Heart right ventricle (tissue), 16 donors: ENCODE data around the gene PLEKHM3. TPM values are rescaled to one million over a fixed set of nuclear protein-coding genes. Genes with fewer than 3 reads are reported as not detected.

ENCODE experiments used
- ATAC-seq, 8 donors: fragments of 200-7000 bp; cut with Tn5 transposase; one replicate each; pipeline ENCODE4 v1.9.1; 2020; ENCODE audit warnings: mild to moderate bottlenecking in 8 of 8, moderate library complexity in 8 of 8, moderate number of reproducible peaks in 1 of 8
- DNase-seq, 2 donors: peaks; one replicate each; pipeline ENCODE4 v3.0.0-alpha.2; 2020
- H3K27ac ChIP-seq, 10 donors: fragments of 200-600 bp; sonication (generic) in 2 of 10; one replicate each; pipeline versions ENCODE4 v1.5.0 to v1.8.0; 2020 to 2022; ENCODE audit warnings: mild to moderate bottlenecking in 3 of 10
- H3K27me3 ChIP-seq, 7 donors: fragments of 200-600 bp; one replicate each; pipeline ENCODE4 v1.8.0; 2021 to 2022; ENCODE audit warnings: mild to moderate bottlenecking in 2 of 7
- H3K36me3 ChIP-seq, 9 donors: fragments of 200-600 bp; sonication (generic) in 1 of 9; one replicate each; pipeline versions ENCODE4 v1.5.0 to v1.8.0; 2020 to 2022; ENCODE audit warnings: mild to moderate bottlenecking in 2 of 9
- H3K4me1 ChIP-seq, 9 donors: fragments of 200-600 bp; sonication (generic) in 1 of 9; one replicate each; pipeline versions ENCODE4 v1.5.0 to v1.8.0; 2020 to 2022; ENCODE audit warnings: mild to moderate bottlenecking in 4 of 9
- H3K4me3 ChIP-seq, 10 donors: fragments of 200-600 bp; sonication (generic) in 2 of 10; one replicate each; pipeline versions ENCODE4 v1.5.0 to v1.8.0; 2020 to 2022; ENCODE audit warnings: mild to moderate bottlenecking in 7 of 10, moderate library complexity in 2 of 10
- H3K9me3 ChIP-seq, 11 donors: fragments of 200-600 bp in 10 of 11; sonication (generic) in 2 of 11; one replicate each; pipeline versions ENCODE4 v1.5.0 to v1.8.0; 2013 to 2022; ENCODE audit warnings: mild to moderate bottlenecking in 2 of 11, control low read depth in 1 of 11, moderate library complexity in 1 of 11
- WGBS, 2 donors: extraction: QIAGEN DNeasy Blood & Tissue Kit; methylation state at CpG; one replicate each; pipeline ENCODE4 v1.1.7; 2013; ENCODE audit warnings: inconsistent platforms in 1 of 2; 5-methylcytosine and 5-hydroxymethylcytosine counted together
- intact Hi-C, 10 donors: fragments of 100-400 bp; cut with DNase I; formaldehyde crosslinking; loops; one replicate each; pipeline versions ENCODE4 v1.11.1 to v1.14.2; 2022
- polyA plus RNA-seq, 2 donors: library from polyadenylated mRNA; stranded (reverse); fragments of 200-250 nt; gene quantifications; one replicate each; pipeline ENCODE4 v1.2.3, GENCODE V29; 2013
- total RNA-seq, 10 donors: library from RNA; stranded (reverse); fragmentation: NEBNext Ultra II Directional in 3 of 10; extraction: Animal tissue kit (Norgen Biotek cat#: 25700) in 3 of 10; gene quantifications; one replicate each; pipeline versions ENCODE4 v1.2.1 to v1.2.4, GENCODE V29; 2021 to 2023
- TF ChIP-seq, protein P1 (sequence below), 9 donors: fragments of 200-600 bp; sonication (generic) in 2 of 9; IDR thresholded peaks; one replicate each; pipeline versions ENCODE4 v1.5.0 to v1.8.0; 2021 to 2022; ENCODE audit warnings: antibody characterized with exemption in 9 of 9, mild to moderate bottlenecking in 5 of 9, moderate library complexity in 1 of 9
- donor health status: Arrhythmogenic right ventricular cardiomyopathy.
- donor health status: ischemic (EF 13 %, LVEDD 7.1; RV severe dilation, severe dysfunction).
- donor health status: healthy with polysubstance abuse.
- donor health status: DM: no; HTN: yes; CAD: no.
- donor health status: DM: no; HTN: no; CAD: no.
- donor health status: ischemic (EF 25% LVEDD 6.9; RV normal size, moderate dysfunction).
- donor health status: ischemic (EF 25% LVEDD 5.7; RV mildly dilated, moderate dysfunction).
- donor health status: healthy.
- donor health status: DM: yes; HTN: yes; CAD: no.
- donor health status: Ischemic cardiomyopathy.
- donor health status: ischemic (EF 35%, LVEDD 5.7; RV mildly dilated, moderate dysfunction).
- donor health status: nonischemic (EF 11% LVEDD 7.7; RV severe dilation, severe dysfunction).
- donor health status: DM: yes; HTN: yes; CAD: no.
- donor health status: PGD.
- donor health status: ischemic (EF 29% LVEDD 5.4; RV normal size, mild dysfunction).
- donor health status: nonischemic (EF 23%, LVEDD 6.1; RV moderate dilation, normal function).

PLEKHM3 gene
- total and polyA plus RNA-seq, 12 donors = 2.5 to 16.2 (median 14.9) TPM

- H3K9me3 ChIP-seq = no peaks in the 10 kb centered on the region
- peaks cover 0 to 66% (median 30%) of the 10 kb centered on the region in 9 donors for H3K4me1 ChIP-seq
- H3K27me3 ChIP-seq = no peaks in the 10 kb centered on the region
- no peak overlapping the region for H3K4me3 ChIP-seq
- 84 to 87% methylated on average over 9 of the region's 9 CpGs for WGBS, 2 donors
- peak overlapping the region in 8 of 10 donors; percentile 41 to 79 (median 56) for H3K27ac ChIP-seq
- TF ChIP-seq, protein P1, sequence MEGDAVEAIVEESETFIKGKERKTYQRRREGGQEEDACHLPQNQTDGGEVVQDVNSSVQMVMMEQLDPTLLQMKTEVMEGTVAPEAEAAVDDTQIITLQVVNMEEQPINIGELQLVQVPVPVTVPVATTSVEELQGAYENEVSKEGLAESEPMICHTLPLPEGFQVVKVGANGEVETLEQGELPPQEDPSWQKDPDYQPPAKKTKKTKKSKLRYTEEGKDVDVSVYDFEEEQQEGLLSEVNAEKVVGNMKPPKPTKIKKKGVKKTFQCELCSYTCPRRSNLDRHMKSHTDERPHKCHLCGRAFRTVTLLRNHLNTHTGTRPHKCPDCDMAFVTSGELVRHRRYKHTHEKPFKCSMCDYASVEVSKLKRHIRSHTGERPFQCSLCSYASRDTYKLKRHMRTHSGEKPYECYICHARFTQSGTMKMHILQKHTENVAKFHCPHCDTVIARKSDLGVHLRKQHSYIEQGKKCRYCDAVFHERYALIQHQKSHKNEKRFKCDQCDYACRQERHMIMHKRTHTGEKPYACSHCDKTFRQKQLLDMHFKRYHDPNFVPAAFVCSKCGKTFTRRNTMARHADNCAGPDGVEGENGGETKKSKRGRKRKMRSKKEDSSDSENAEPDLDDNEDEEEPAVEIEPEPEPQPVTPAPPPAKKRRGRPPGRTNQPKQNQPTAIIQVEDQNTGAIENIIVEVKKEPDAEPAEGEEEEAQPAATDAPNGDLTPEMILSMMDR (IDR thresholded peaks at IDR 0.05) = no peak
- peaks cover 0 to 4% (median 0%) of the 10 kb centered on the region in 9 donors for H3K36me3 ChIP-seq
- intact Hi-C loops = no loop called here
- ATAC-seq = peak in 1 of 8 donors; percentile 64
- no peak for DNase-seq
Measured at GRCh38 chr2:208013285-208014178, 11.8 kb downstream of the PLEKHM3 start.

- peaks cover 0 to 60% (median 34%) of the 10 kb centered on the region in 9 donors for H3K4me1 ChIP-seq
- no peak for DNase-seq
- peaks cover 0 to 4% (median 0%) of the 10 kb centered on the region in 9 donors for H3K36me3 ChIP-seq
- H3K9me3 ChIP-seq = no peaks in the 10 kb centered on the region
- no peaks in the 10 kb centered on the region for H3K27me3 ChIP-seq
- TF ChIP-seq, protein P1 (IDR thresholded peaks at IDR 0.05) = no peak
- ATAC-seq = peak in 7 of 8 donors; percentile 34 to 89 (median 71)
- intact Hi-C loops = no loop called here
- no peak overlapping the region for H3K4me3 ChIP-seq
- H3K27ac ChIP-seq = peak overlapping the region in 8 of 10 donors; percentile 24 to 79 (median 56)
Measured at GRCh38 chr2:208012449-208012848, 12.9 kb downstream of the PLEKHM3 start.

GRCh38 chr2:208010506-208010905, 14.8 kb downstream of the PLEKHM3 start:
- intact Hi-C loops = no loop called here
- TF ChIP-seq, protein P1 (IDR thresholded peaks at IDR 0.05) = no peak
- ATAC-seq (no peak), DNase-seq (no peak)
- Histone ChIP-seq H3K27ac (peak overlapping the region in 2 of 10 donors; percentile 5 to 19), H3K27me3 (no peaks in the 10 kb centered on the region), H3K4me3 (no peak overlapping the region), H3K4me1 (peaks cover 0 to 74% (median 48%) of the 10 kb centered on the region in 9 donors), H3K36me3 (no peaks in the 10 kb centered on the region), H3K9me3 (no peaks in the 10 kb centered on the region)

GRCh38 chr2:208006833-208007232, 18.5 kb downstream of the PLEKHM3 start:
- H3K9me3 ChIP-seq = no peaks in the 10 kb centered on the region
- H3K27ac ChIP-seq = peak overlapping the region in 5 of 10 donors; percentile 39 to 54 (median 48)
- peaks cover 0 to 4% (median 0%) of the 10 kb centered on the region in 9 donors for H3K36me3 ChIP-seq
- DNase-seq (no peak), ATAC-seq (peak in 1 of 8 donors; percentile 49)
- intact Hi-C loops = no loop called here
- H3K27me3 ChIP-seq = no peaks in the 10 kb centered on the region
- peaks cover 0 to 39% (median 28%) of the 10 kb centered on the region in 9 donors for H3K4me1 ChIP-seq
- no peak overlapping the region for H3K4me3 ChIP-seq
- WGBS, 2 donors = 82 to 83% methylated on average over 5 of the region's 5 CpGs
- TF ChIP-seq, protein P1 (IDR thresholded peaks at IDR 0.05) = no peak
